Tibial nerve (tissue), 4 donors: ENCODE data around the gene IL25.

Experiments
- CTCF ChIP-seq, 5 experiments: fragments of 200-600 bp in 3 of 5; fragments of 450-650 bp in 2 of 5; sonication (generic) in 3 of 5; IDR thresholded peaks; one replicate each; pipeline ENCODE4 v1.5.1; 2016 to 2019; ENCODE audit warnings: antibody characterized with exemption in 5 of 5, mild to moderate bottlenecking in 3 of 5, moderate library complexity in 2 of 5
- EP300 ChIP-seq, 2 donors: sonication (generic); formaldehyde crosslinking; IDR thresholded peaks; one replicate each; pipeline ENCODE4 v1.6.1; 2017; ENCODE audit warnings: antibody characterized with exemption in 2 of 2, mild to moderate bottlenecking in 1 of 2
- POLR2A ChIP-seq, 2 donors: fragments of 450-650 bp; IDR thresholded peaks; one replicate each; pipeline ENCODE4 v1.6.1; 2017; ENCODE audit warnings: antibody characterized with exemption in 2 of 2, mild to moderate bottlenecking in 2 of 2, moderate library complexity in 2 of 2

GRCh38 chr14:23377573-23378563 lies 5.3 kb downstream of the IL25 start:
- TF ChIP-seq CTCF (IDR thresholded peaks at IDR 0.05) (no peak), POLR2A (IDR thresholded peaks at IDR 0.05) (no peak), EP300 (IDR thresholded peaks at IDR 0.05) (no peak)
